ENCODE measurements around the gene FANK1.

- TF ChIP-seq, protein P1, sequence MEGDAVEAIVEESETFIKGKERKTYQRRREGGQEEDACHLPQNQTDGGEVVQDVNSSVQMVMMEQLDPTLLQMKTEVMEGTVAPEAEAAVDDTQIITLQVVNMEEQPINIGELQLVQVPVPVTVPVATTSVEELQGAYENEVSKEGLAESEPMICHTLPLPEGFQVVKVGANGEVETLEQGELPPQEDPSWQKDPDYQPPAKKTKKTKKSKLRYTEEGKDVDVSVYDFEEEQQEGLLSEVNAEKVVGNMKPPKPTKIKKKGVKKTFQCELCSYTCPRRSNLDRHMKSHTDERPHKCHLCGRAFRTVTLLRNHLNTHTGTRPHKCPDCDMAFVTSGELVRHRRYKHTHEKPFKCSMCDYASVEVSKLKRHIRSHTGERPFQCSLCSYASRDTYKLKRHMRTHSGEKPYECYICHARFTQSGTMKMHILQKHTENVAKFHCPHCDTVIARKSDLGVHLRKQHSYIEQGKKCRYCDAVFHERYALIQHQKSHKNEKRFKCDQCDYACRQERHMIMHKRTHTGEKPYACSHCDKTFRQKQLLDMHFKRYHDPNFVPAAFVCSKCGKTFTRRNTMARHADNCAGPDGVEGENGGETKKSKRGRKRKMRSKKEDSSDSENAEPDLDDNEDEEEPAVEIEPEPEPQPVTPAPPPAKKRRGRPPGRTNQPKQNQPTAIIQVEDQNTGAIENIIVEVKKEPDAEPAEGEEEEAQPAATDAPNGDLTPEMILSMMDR (IDR thresholded peaks at IDR 0.05 in 8 of 11, conservative IDR thresholded peaks at IDR 0.05 in 3 of 11), result no peak
- no peak for TF ChIP-seq POLR2A (IDR thresholded peaks at IDR 0.05)
- no peak for TF ChIP-seq POLR2AphosphoS5 (IDR thresholded peaks at IDR 0.05)
These were observed 141.6 kb downstream of the FANK1 start for GRCh38 chr10:126037946-126038345.

Measured in spleen (tissue), 7 donors.